ENCODE data around the gene PLXNA4. TPM values are rescaled to one million over a fixed set of nuclear protein-coding genes. Genes with fewer than 3 reads are reported as not detected.

Gene PLXNA4
- total and polyA plus RNA-seq, 2 donors (not counting 1 experiment from before 2014, with no cell fraction given): not detected

- Histone ChIP-seq H3K4me3 (ENCODE audit: control extremely low read depth in 1 of 5, extremely low read depth in 1 of 5, insufficient read depth in 1 of 5, low read depth in 2 of 5, low read length in 4 of 5) (no peak overlapping the region), H3K27ac (ENCODE audit: low read length in 2 of 2) (no peak overlapping the region), H3K9ac (ENCODE audit: low read length) (no peak overlapping the region), H3K4me1 (ENCODE audit: control insufficient read depth in 2 of 2, insufficient read depth in 2 of 2, low read length in 2 of 2) (no peaks in the 10 kb centered on the region), H3K79me2 (ENCODE audit: control insufficient read depth, insufficient read depth, low read length) (no peaks in the 10 kb centered on the region), H3K9me3 (ENCODE audit: control extremely low read depth in 1 of 3, control insufficient read depth in 2 of 3, insufficient read depth in 1 of 3, low read length in 2 of 3) (peaks cover 0 to 3% (median 0%) of the 10 kb centered on the region in 3 donors), H4K20me1 (ENCODE audit: control insufficient read depth, insufficient read depth, low read length, poor library complexity, severe bottlenecking) (no peaks in the 10 kb centered on the region), H3K36me3 (replicated peaks in 1 of 2; ENCODE audit: control extremely low read depth in 1 of 2, control insufficient read depth in 1 of 2, extremely low read depth in 1 of 2, insufficient read depth in 2 of 2, low read length in 1 of 2) (no peaks in the 10 kb centered on the region), H2AFZ (ENCODE audit: insufficient read depth, low read depth, low read length, poor library complexity, severe bottlenecking) (no peak overlapping the region), H3K4me2 (replicated peaks; ENCODE audit: low read depth, low read length, poor library complexity, severe bottlenecking) (no peak overlapping the region), H3K27me3 (replicated peaks in 1 of 4; ENCODE audit: control extremely low read depth in 1 of 4, control insufficient read depth in 3 of 4, insufficient read depth in 4 of 4, low read length in 3 of 4) (peaks cover 0 to 2% (median 0%) of the 10 kb centered on the region in 4 experiments)
- Mint-ChIP-seq H3K27ac (no peak overlapping the region), H3K4me3 (no peak overlapping the region), H3K4me1 (no peaks in the 10 kb centered on the region), H3K9me3 (ENCODE audit: insufficient read depth) (no peaks in the 10 kb centered on the region), H3K27me3 (peaks cover 17% of the 10 kb centered on the region)
- ChIA-PET POLR2A (no interaction called here), CTCF (no interaction called here)
- WGBS (ENCODE audit: insufficient coverage): no CpG with 5 or more reads among the region's 3 CpGs
- intact Hi-C loops (cut with micrococcal nuclease): no loop called here
- TF ChIP-seq CTCF (IDR thresholded peaks at IDR 0.05): no peak
- ATAC-seq (ENCODE audit: low read depth) (no peak), DNase-seq (no peak)
Measured at GRCh38 chr7:132557489-132558044, 18.7 kb downstream of the PLXNA4 start.

- 71% methylated on average over 4 of the region's 4 CpGs for WGBS (ENCODE audit: insufficient coverage)
- H3K9ac ChIP-seq (ENCODE audit: low read length): no peak overlapping the region
- H3K27me3 ChIP-seq (replicated peaks in 1 of 4; ENCODE audit: control extremely low read depth in 1 of 4, control insufficient read depth in 3 of 4, insufficient read depth in 4 of 4, low read length in 3 of 4): peaks cover 0 to 4% (median 0%) of the 10 kb centered on the region in 4 experiments
- CTCF ChIA-PET: no interaction called here
- Mint-ChIP-seq H3K27me3 (peaks cover 23% of the 10 kb centered on the region), H3K9me3 (ENCODE audit: insufficient read depth) (peaks cover 6% of the 10 kb centered on the region), H3K4me3 (no peak overlapping the region), H3K4me1 (no peaks in the 10 kb centered on the region), H3K27ac (no peak overlapping the region)
- peaks cover 0 to 17% (median 4%) of the 10 kb centered on the region in 3 donors for H3K9me3 ChIP-seq (ENCODE audit: control extremely low read depth in 1 of 3, control insufficient read depth in 2 of 3, insufficient read depth in 1 of 3, low read length in 2 of 3)
- H3K79me2 ChIP-seq (ENCODE audit: control insufficient read depth, insufficient read depth, low read length): no peaks in the 10 kb centered on the region
- no peak overlapping the region for H3K27ac ChIP-seq (ENCODE audit: low read length in 2 of 2)
- H4K20me1 ChIP-seq (ENCODE audit: control insufficient read depth, insufficient read depth, low read length, poor library complexity, severe bottlenecking): no peaks in the 10 kb centered on the region
- no peak overlapping the region for H2AFZ ChIP-seq (ENCODE audit: insufficient read depth, low read depth, low read length, poor library complexity, severe bottlenecking)
- H3K4me3 ChIP-seq (ENCODE audit: control extremely low read depth in 1 of 5, extremely low read depth in 1 of 5, insufficient read depth in 1 of 5, low read depth in 2 of 5, low read length in 4 of 5): no peak overlapping the region
- TF ChIP-seq EZH2 (IDR thresholded peaks at IDR 0.05; ENCODE audit: borderline replicate concordance, insufficient read depth, low read depth, low read length, poor library complexity, severe bottlenecking) (no peak), CTCF (IDR thresholded peaks at IDR 0.05) (no peak)
- H3K4me1 ChIP-seq (ENCODE audit: control insufficient read depth in 2 of 2, insufficient read depth in 2 of 2, low read length in 2 of 2): no peaks in the 10 kb centered on the region
- ATAC-seq (ENCODE audit: low read depth) (no peak), DNase-seq (no peak)
- intact Hi-C loops (cut with micrococcal nuclease): no loop called here
- POLR2A ChIA-PET: no interaction called here
- H3K36me3 ChIP-seq (replicated peaks in 1 of 2; ENCODE audit: control extremely low read depth in 1 of 2, control insufficient read depth in 1 of 2, extremely low read depth in 1 of 2, insufficient read depth in 2 of 2, low read length in 1 of 2): no peaks in the 10 kb centered on the region
- no peak overlapping the region for H3K4me2 ChIP-seq (replicated peaks; ENCODE audit: low read depth, low read length, poor library complexity, severe bottlenecking)
Measured at GRCh38 chr7:132554446-132554845, 21.8 kb downstream of the PLXNA4 start.

Measured in B cell (primary cell).